Measurements from ENCODE around the gene AQP6. TPM values are rescaled to one million over a fixed set of nuclear protein-coding genes. Genes with fewer than 3 reads are reported as not detected.

The AQP6 gene
- total RNA-seq, 4 donors from 2014 or later, result not detected

DNA sequence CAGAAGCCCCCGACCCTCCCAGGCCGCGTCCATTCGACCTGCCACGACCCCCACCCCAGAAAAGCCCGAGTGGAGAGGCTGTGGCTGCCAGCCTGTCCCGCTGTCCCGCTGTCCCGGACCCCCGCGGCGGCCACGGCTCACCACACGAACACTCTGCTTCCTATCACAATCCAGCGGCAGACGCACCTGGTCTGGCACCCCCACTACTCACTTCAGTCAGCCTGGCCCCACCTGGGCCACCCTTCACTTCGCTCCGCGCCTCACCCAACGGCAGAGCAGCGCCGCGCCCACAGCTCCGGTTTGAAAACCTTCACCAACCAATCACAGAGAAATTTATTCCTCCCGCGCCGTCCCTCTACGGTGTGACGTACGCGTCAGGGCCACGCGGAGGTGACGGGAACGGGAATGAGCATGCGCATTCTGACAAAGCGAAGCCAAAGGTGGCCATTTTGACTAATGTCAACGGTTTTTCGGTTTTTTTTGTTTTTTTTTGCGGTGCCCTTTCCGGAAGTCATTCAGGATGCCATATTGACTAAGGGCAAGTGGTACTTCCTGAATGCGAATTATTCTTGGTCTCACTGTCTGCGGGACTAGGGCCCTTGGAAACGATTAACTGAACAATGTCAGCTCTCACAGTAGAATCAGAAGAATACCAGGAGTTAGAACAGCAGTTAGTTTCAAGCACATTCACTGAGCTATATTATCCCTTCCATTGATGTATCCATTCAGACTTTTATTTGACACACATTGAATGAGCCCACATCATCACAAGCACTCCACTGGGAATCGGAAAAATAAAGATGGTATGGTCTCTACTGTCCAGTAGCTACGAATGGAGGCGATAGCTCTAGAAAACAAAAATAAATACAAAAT, 52.7 kb downstream of the AQP6 start, which contains the start of gene RACGAP1:
Gene RACGAP1, minus strand, starts transcription at position 308 of the 873 bp plus-strand sequence. CDS start 8,779 bp downstream, outside the sequence.
- no peaks in the 10 kb centered on the region for H3K36me3 ChIP-seq
- peak; percentile 96 to 97 for DNase-seq (ENCODE audit: low spot score in 2 of 2)
- no peaks in the 10 kb centered on the region for H3K9me3 ChIP-seq
- no peak within 1 kb of the TSS for H3K27ac ChIP-seq
- 6% methylated on average over 42 of the region's 47 CpGs for WGBS
- H3K4me1 ChIP-seq, result peaks cover 10% of the 10 kb centered on the region
- peak in 1 of 3 donors; percentile 75 for TF ChIP-seq POLR2AphosphoS5 (IDR thresholded peaks at IDR 0.05)
- no peak for TF ChIP-seq EP300 (IDR thresholded peaks at IDR 0.05)
- no peaks in the 10 kb centered on the region for H3K27me3 ChIP-seq
- H3K4me3 ChIP-seq, result peak within 1 kb of the TSS; percentile 87

- WGBS, result 93% methylated on average over 3 of the region's 3 CpGs
- no peaks in the 10 kb centered on the region for H3K9me3 ChIP-seq
- TF ChIP-seq EP300 (IDR thresholded peaks at IDR 0.05) (no peak), POLR2AphosphoS5 (IDR thresholded peaks at IDR 0.05) (no peak), POLR2A (IDR thresholded peaks at IDR 0.05) (no peak)
- TF ChIP-seq, protein P1, sequence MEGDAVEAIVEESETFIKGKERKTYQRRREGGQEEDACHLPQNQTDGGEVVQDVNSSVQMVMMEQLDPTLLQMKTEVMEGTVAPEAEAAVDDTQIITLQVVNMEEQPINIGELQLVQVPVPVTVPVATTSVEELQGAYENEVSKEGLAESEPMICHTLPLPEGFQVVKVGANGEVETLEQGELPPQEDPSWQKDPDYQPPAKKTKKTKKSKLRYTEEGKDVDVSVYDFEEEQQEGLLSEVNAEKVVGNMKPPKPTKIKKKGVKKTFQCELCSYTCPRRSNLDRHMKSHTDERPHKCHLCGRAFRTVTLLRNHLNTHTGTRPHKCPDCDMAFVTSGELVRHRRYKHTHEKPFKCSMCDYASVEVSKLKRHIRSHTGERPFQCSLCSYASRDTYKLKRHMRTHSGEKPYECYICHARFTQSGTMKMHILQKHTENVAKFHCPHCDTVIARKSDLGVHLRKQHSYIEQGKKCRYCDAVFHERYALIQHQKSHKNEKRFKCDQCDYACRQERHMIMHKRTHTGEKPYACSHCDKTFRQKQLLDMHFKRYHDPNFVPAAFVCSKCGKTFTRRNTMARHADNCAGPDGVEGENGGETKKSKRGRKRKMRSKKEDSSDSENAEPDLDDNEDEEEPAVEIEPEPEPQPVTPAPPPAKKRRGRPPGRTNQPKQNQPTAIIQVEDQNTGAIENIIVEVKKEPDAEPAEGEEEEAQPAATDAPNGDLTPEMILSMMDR (IDR thresholded peaks at IDR 0.05), result no peak
- peaks cover 10% of the 10 kb centered on the region for H3K4me1 ChIP-seq
- no peaks in the 10 kb centered on the region for H3K36me3 ChIP-seq
- H3K27ac ChIP-seq, result no peak overlapping the region
- DNase-seq (ENCODE audit: low spot score in 2 of 2), result no peak
- H3K4me3 ChIP-seq, result no peak overlapping the region
- H3K27me3 ChIP-seq, result no peaks in the 10 kb centered on the region
Observed at GRCh38 chr12:50026691-50027090, 53.9 kb downstream of the AQP6 start.

Other genes with a start within 250 kb of the AQP6 start
- 100 to 1,000 TPM; 292 to 468 (median 377) TPM for gene TMBIM6, start 231.4 kb upstream of the AQP6 start, total RNA-seq
- 10 to 100 TPM in 1 of 4 donors, 1 to 10 TPM in 3; 8.2 to 12.2 (median 8.8) TPM for gene NCKAP5L, start 144.5 kb upstream of the AQP6 start, total RNA-seq
- 1 to 10 TPM; 3.7 to 5.9 (median 4.5) TPM for gene BCDIN3D, start 129.8 kb upstream of the AQP6 start, total RNA-seq
- gene FAIM2, start 69.0 kb upstream of the AQP6 start, total RNA-seq, result under 1 TPM in 3 of 4 donors, not detected in 1; 0.38 to 0.65 (median 0.56) TPM
- under 1 TPM in 1 of 4 donors, not detected in 3; 0.15 TPM for gene AQP2, start 22.2 kb upstream of the AQP6 start, total RNA-seq
- 100 to 1,000 TPM; 128 to 258 (median 196) TPM for gene AQP5, start 11.1 kb upstream of the AQP6 start, total RNA-seq
- 10 to 100 TPM; 13.8 to 20.4 (median 16.2) TPM for gene RACGAP1, start 52.5 kb downstream of the AQP6 start, total RNA-seq
- gene ASIC1, start 84.6 kb downstream of the AQP6 start, total RNA-seq, result 1 to 10 TPM in 3 of 4 donors, under 1 TPM in 1; 0.59 to 2.2 (median 1.5) TPM
- 10 to 100 TPM; 62.8 to 86.5 (median 69.7) TPM for gene SMARCD1, start 112.4 kb downstream of the AQP6 start, total RNA-seq
- 10 to 100 TPM; 49.5 to 74.5 (median 61.8) TPM for gene GPD1, start 131.1 kb downstream of the AQP6 start, total RNA-seq
- 10 to 100 TPM; 29.4 to 45.5 (median 34.6) TPM for gene COX14, start 139.3 kb downstream of the AQP6 start, total RNA-seq
- 10 to 100 TPM; 29.4 to 45.1 (median 38.9) TPM for gene CERS5, start 194.4 kb downstream of the AQP6 start, total RNA-seq